OCI-LY3 (cell line): Measurements from ENCODE around the gene DENND4B.

ENCODE experiments used
- EZH2phosphoT487 ChIP-seq: fragments of 200-600 bp; shearing (Covaris generic); IDR thresholded peaks from 2 replicates; pipeline ENCODE4 v1.6.1; 2018; ENCODE audit warnings: antibody characterized with exemption, mixed run types, low read depth
- TF ChIP-seq, protein P1 (sequence below): fragments of 200-600, 300-600 bp; sonication (generic); IDR thresholded peaks from 2 replicates; pipeline ENCODE4 v1.5.1; 2014; ENCODE audit warnings: antibody characterized with exemption, low read length, low read depth

DNA sequence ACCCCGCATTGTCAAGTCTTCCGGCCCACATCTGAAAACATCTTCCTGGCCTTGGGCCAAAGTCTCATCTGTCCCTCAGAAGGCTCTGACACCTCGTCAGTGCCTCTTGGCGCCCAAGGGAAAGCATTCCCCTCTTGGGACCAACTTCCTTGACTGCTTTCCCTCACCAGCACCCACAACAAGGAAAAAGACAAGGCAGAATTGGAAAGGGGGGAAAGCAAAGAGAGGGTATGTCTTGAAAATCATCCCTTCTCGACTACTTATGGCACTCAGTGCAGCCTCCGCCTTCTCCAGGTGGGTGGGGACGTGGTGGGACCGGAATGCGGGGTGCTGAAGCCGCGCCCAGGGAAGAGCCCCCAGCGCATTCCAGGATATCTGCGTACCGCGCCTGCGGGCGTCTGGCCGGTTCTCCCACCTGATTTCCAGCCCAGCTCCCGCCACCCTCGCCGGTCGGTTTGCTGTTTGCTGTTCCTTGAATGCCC, 17.4 kb upstream of the DENND4B start:
- TF ChIP-seq EZH2phosphoT487 = no peak
- TF ChIP-seq, protein P1, sequence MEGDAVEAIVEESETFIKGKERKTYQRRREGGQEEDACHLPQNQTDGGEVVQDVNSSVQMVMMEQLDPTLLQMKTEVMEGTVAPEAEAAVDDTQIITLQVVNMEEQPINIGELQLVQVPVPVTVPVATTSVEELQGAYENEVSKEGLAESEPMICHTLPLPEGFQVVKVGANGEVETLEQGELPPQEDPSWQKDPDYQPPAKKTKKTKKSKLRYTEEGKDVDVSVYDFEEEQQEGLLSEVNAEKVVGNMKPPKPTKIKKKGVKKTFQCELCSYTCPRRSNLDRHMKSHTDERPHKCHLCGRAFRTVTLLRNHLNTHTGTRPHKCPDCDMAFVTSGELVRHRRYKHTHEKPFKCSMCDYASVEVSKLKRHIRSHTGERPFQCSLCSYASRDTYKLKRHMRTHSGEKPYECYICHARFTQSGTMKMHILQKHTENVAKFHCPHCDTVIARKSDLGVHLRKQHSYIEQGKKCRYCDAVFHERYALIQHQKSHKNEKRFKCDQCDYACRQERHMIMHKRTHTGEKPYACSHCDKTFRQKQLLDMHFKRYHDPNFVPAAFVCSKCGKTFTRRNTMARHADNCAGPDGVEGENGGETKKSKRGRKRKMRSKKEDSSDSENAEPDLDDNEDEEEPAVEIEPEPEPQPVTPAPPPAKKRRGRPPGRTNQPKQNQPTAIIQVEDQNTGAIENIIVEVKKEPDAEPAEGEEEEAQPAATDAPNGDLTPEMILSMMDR = no peak
